NOMO-1 treated with dmso at 0.1 percent for 144 hours (cell line): ENCODE measurements around the gene NBPF15.
"Not testable (repeated sequence)": the region's sequence is repeated elsewhere in the genome, so short reads cannot be mapped to it uniquely, and the experiment has no call there.

Experiments used
- DNase-seq: peaks from one replicate; lab custom pipeline; 2025; ENCODE audit not compliant: unreplicated experiment; lab: John Stamatoyannopoulos, UW

The NBPF15 gene, protein sequence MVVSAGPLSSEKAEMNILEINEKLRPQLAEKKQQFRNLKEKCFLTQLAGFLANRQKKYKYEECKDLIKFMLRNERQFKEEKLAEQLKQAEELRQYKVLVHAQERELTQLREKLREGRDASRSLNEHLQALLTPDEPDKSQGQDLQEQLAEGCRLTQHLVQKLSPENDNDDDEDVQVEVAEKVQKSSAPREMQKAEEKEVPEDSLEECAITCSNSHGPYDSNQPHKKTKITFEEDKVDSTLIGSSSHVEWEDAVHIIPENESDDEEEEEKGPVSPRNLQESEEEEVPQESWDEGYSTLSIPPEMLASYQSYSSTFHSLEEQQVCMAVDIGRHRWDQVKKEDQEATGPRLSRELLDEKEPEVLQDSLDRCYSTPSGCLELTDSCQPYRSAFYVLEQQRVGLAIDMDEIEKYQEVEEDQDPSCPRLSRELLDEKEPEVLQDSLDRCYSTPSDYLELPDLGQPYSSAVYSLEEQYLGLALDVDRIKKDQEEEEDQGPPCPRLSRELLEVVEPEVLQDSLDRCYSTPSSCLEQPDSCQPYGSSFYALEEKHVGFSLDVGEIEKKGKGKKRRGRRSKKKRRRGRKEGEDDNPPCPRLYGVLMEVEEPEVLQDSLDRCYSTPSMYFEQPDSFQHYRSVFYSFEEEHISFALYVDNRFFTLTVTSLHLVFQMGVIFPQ

DNA sequence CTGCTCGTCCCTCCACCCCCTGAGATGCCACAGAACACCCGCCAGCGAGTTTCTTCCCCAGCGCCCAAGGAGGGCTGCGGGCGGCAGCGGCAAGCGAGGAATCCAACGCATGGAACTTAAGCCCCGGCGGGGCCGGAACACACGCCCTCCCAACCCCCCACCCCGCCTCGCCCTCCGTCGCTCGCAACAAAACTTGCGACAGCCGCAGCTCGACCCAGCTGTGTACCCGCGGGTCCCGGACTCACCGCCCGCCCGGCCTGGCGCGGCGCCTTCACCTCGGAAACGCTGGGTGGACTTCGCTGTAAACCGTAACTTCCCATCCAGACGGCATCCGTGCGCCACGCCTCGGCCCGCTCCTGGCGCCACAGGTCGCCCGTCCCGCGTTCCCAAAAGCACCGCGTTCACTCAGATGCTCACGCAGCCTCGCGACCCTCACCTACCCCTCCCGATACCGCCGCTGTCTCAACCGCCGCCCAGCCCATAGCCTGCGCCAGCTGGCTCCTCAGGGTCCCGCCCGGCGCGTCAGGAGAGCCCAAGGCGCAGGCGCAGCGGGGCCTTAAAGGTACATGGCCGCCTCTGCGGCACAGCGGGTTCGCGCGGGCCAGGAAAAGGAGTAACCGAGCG, at the start of gene NBPF15:
Gene NBPF15 (minus strand): TSS at position 534 of the 624 bp plus-strand sequence. CDS start 21,666 bp downstream, outside the sequence.
- not testable (repeated sequence) for DNase-seq

- not testable (repeated sequence) for DNase-seq
Measured at GRCh38 chr1:144496429-144496828, 35.0 kb upstream of the NBPF15 start.

- not testable (repeated sequence) for DNase-seq
Measured at GRCh38 chr1:144494130-144494529, 32.7 kb upstream of the NBPF15 start.

DNA sequence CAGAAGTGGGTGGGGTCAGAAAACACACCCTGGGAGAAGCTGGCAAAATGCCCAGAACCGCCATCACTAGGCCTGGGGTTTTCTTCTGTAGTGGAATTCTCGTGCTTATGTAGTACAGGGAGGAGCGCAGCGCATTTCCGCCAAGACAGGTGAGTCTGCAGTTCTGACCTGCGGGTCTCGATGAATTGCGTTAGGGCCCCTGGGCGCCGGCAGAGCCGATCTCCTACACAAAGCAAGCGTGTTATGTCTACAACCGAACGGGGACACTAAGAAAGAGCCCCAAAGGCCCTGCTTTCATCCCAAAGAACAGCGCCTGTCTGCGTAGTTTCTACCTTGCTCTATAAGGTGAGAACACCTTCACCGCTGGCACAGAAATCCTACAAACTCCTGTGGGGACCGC, 28.9 kb upstream of the NBPF15 start:
- not testable (repeated sequence) for DNase-seq

DNA sequence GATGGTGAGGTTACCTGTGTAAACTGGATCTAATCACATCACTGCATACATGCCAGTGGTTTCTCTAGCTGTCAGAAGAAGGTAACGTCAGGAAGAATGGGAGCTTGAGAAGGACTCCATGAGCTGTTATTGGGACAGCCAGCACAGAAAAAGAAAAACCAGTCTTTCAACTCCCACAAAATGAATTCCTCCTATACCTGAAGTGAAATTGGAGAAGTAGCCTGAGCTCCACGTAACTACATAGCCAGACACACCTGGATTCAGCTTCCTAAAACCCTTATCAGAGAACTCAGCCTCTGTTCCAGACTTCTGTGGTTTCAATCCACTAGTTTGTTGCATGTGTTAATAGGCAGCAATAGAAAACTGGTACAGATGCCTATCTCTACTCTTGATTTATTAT, 25.5 kb upstream of the NBPF15 start:
- DNase-seq: not testable (repeated sequence)

GRCh38 chr1:144485048-144485993, 23.9 kb upstream of the NBPF15 start:
- DNase-seq: not testable (repeated sequence)

DNA sequence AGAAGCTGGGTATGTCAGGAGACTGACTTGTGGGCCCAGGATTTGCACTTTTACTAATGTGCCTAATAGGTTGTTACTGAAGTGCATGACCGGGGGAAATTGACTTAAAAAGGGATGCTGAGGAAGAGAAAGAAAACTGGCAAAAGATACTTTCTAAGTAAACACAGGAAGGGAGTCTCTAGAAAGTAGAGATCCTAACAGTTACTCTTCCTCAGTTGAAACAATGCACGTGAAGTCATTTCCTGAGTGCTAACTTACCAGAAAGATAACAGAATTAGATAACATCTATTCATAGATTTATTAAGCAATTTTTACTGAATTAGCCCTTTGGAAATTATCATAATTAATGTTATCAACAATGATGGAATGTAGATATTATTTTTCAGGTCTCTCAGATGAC, 12.4 kb upstream of the NBPF15 start:
- DNase-seq: not testable (repeated sequence)

DNA sequence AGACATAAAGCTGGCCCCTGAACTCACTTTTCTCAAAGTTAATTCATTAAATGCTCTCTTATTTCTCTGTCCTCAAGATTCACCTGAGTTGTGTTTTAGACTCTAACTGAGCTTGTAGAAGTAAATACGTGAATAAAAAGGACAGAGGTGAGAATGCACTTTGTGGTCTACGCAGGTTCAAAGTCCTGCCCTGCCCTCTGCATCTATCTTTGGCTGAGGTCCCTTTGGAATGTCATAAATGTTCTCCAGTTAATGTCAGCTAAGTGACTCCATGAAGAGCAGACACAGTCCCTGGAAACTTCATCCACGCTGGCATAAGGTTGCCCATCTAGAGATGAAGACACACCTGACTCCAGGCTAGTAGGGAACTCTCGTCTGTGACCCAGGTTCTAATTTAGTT, 10.0 kb upstream of the NBPF15 start:
- DNase-seq: not testable (repeated sequence)

GRCh38 chr1:144461778-144462177, 309 bp upstream of the NBPF15 start:
- not testable (repeated sequence) for DNase-seq

DNA sequence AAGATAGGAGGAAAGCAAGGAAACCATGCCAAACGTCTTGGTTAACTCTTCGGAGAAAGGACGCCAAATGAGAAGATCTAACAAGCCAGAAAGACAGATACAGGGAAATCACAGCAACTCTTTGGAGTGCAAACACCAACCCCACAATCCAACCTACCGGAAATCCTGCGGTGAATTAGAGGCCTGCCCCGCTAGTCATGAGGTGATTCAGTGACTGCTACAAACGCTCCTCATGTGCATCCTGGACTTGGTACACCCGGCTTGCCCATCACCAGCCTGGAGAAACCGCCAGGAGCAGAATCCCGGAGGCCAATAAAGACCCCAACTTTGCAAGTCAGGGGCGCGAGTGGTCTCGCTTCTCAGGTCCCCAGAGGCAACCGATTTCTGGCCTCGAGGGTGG, 783 bp downstream of the NBPF15 start:
- not testable (repeated sequence) for DNase-seq

DNA sequence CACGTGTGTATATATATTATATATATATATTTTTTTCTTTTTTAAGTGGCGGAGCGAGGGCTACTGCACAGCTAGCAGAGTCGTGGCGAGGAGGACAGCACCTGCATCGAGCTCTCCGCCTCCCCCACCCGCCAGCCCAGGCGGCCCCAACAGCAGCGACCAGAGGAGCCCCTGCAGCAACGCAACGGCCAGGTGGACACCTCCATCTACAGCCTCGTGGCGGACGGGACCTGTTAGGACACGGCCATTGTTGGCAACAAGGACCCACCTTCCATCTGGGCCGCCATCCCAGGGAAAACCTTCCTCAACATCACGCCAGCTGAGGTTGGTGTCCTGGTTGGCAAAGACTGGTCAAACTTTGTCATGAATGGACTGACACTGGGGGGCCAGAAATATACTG, 19.1 kb downstream of the NBPF15 start:
- DNase-seq: not testable (repeated sequence)

GRCh38 chr1:144439737-144440136, 21.7 kb downstream of the NBPF15 start:
- not testable (repeated sequence) for DNase-seq

- not testable (repeated sequence) for DNase-seq
Measured at GRCh38 chr1:144418891-144419694, 42.4 kb downstream of the NBPF15 start.

- DNase-seq: not testable (repeated sequence)
Measured at GRCh38 chr1:144413404-144414118, 47.9 kb downstream of the NBPF15 start.

DNA sequence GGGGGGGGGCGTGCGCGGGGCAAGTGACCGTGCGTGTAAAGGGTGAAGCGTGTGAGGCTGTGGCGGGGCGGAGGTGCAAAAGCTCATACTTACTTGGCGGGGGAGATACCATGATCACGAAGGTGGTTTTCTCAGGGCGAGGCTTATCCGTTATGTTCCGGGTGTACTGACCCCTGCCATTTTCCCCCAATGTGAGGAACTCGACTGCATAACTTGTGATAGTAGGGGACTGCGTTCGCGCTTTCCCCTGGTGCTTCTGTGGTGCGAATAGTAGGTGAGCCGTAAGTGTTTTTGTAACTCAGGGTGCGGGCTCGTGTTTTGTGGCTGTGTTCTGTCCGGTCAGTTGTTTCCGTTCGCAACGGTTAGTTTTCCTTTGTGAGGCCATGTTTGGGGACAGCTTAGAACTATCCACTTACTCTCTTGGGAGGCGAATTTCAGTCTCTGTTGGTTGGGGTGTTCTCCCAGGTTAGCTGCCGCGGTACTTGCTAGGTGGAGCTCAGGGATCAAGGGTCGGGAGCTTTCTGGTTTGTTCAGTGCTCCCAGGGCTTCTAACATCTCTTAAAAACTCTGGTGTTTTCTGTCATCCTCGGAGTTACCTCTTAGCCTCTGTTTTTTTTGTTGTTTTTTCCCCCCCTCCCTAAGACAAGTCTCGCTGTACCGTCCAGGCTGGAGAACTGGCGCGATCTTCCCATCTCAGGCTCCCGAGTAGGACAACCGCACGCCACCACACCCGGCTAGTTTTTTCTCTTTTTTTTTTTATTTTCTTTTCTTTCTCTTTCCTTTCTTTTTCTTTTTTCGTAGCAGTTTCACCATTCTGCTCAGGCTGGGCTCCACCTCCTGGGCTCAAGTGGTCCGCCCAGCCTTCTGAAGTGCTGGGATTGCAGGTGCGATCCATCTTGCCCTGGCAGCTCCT, 48.7 kb downstream of the NBPF15 start:
- peak; percentile 92 for DNase-seq

- DNase-seq: peak; percentile 29
Measured at GRCh38 chr1:144412068-144412471, 49.4 kb downstream of the NBPF15 start.

DNA sequence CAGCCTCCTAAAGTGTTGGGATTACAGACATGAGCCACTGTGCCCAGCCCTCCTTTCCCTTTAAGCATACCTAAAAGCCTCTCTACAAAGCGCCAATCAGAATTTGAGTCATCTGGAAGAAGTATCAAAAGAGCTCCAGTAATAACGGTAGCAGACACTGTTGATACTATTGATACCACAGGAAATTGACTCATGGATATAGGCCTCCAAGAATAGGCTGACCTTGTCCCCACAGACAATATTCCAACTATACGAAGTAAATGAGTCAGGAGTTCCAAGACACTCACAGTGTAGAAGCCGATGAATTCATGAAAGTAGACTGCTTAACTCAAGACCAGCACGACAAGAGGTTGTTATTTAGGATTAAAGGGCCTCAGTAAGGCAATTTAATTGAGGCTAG, 58.7 kb downstream of the NBPF15 start:
- not testable (repeated sequence) for DNase-seq

- not testable (repeated sequence) for DNase-seq
Measured at GRCh38 chr1:144371651-144372050, 89.8 kb downstream of the NBPF15 start.
